GM19099 (cell line): ENCODE measurements around the gene ZFYVE28.

ENCODE experiments used
- POLR2A ChIP-seq: IDR thresholded peaks from 3 replicates; pipeline ENCODE4 v1.6.1; 2011; ENCODE audit warnings: low read depth; ENCODE audit not compliant: insufficient read length; ENCODE audit errors: extremely low read depth

Gene ZFYVE28

DNA sequence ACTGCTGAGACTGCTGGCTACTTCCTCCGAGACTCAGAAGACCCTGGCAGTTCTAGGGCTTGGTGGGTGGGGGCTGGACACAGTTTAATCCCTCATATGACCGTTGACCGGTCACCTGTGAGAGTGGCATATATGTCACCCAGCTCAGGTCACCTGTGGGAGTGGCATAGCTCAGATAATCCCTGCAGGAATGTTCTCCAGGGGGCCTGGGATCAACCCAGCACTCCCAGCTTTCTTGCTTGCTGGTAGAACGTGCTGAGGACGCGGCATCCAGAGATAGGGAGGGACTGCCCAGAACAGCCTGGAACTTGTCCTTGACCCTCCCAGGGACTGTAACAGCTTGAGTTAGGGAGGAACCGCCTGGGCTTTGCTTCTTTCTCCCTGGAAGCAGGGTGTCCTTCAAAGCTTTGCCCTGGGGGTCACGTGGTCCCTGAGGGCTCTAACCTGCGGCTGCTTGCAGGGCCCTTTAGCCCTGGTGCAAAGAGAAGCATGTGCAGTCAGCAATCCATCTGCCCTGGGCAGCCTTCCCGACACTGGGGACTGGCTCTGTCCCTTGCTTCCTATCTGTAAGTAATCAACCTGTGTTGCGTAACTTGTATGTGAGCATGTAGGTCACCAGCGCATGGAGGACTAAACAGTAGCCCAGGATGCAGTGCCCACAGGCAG is 55.3 kb downstream of the ZFYVE28 start:
- TF ChIP-seq POLR2A, result no peak

- TF ChIP-seq POLR2A, result no peak
Measured at GRCh38 chr4:2362266-2363055, 56.0 kb downstream of the ZFYVE28 start.

DNA sequence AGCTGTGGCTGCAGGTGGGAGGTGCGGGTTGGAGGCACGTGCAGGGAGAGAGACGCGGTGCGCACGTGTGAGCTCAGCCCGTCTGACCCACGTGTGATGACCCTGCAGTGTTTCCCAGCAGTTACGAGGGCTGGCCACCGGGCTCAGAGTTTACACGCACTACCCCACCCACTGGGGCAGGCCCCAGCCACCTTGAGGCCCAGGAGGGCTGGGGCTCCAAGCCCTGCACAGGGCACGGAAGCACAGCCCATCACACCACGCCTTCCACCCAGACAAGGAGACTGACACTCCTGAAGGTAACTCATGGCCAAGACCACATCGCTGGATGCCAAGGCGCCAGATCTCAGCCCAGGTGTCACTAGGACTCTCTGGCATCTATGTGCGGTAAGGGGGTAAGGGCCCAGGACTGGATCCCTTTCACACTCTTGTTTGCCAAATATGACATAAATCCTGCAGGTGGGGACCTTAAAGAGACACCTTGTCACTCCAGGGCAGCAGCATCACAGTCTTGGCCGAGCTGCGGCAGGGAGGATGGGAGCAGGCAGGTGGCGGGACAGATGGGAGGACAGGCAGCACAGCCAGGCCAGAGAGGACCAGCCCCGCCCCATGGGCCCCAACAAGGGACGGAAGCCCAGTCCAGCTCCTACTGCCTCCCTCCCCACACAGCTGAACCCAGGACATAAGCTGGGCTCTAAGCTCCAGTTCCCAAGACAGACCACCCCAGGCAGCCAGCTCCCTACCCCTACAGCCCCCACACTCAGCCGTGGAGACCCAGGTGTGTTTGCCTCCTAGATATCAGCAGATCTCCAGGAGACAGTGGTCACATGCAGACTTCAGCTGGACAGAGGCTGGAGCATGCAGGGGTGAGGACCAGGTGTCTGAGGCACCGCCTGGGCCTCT is 56.8 kb downstream of the ZFYVE28 start:
- TF ChIP-seq POLR2A, result no peak

GRCh38 chr4:2360396-2360730 is 58.1 kb downstream of the ZFYVE28 start:
- no peak for TF ChIP-seq POLR2A

DNA sequence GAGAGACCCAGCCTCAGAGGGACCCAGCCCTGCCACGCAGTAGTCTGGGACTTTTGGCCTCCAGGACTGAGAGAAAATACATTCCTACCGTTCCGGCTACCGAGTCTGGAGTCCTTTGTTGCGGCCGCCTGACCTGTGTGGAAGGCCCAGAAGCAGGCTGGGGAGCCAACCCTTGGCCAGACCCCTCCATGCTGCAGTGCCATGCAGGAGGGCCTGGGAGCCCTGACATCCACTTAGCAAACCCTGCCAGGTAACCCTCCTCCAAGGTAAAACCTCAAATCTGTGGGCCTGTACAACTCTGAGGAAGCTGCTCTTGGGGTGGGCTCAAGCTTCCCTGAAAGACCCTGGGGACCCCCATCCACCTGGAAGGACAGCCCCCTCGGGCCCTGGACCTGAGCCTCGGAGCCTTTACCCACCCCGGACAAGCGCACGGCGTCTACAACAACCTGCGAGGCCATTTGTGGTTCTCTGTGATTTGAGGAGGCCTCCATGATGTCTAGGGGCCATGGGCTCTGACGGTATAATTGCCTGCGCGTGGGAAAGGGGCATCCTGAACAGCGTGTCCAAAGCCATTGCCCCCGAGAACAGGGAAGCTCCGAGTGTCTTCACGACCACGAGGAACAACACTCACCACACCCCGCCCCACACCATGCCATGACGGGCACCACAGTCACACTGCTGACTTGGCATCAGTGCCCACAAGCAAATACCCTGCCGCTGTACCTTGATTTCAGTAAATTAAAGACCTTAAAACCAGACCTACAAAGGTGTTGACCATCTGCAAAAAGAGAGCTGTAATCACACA is 58.7 kb downstream of the ZFYVE28 start:
- no peak for TF ChIP-seq POLR2A

DNA sequence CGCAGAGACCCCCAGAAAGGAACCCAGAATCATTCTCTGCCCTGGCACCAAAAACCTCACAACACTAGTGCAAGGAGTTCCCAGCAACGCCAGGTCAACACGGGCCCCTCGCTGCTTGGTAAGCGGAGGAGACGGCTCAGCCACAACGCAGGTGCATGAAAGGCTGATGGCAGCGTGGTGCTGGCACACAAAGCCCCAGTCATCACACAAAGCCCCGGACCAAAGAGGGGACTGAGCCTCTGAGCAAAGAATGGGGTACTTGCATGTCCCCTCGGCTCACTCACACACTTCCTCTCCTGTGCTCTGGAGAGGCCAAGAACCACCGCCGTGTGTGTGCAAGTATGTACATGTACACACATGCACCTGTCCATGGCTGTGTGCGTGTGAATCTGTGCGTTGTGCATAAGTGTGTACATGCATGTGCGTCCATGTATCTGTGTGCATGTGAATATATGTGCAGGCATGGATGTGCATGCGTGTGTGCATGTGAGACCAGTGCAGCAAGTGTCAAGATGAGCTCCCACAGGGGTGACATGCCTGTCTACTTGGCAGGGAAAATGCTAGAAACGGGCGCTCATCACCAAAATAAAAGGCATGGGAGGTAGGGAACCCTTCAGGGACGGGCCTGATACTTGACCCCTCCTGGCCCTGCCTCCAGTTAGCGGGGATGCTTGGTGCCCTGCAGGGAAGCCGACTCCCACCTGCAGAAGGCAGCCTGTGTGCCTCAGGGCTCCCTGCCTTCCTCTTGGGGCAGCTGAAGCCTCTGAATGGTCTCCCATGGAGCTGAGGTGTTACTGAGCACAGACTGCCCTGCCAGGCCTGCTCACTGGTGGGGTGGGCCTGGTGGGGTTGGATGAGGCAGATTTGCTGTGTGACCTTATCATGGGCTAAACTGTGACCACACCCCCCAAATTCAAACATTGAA is 60.4 kb downstream of the ZFYVE28 start:
- TF ChIP-seq POLR2A, result no peak

DNA sequence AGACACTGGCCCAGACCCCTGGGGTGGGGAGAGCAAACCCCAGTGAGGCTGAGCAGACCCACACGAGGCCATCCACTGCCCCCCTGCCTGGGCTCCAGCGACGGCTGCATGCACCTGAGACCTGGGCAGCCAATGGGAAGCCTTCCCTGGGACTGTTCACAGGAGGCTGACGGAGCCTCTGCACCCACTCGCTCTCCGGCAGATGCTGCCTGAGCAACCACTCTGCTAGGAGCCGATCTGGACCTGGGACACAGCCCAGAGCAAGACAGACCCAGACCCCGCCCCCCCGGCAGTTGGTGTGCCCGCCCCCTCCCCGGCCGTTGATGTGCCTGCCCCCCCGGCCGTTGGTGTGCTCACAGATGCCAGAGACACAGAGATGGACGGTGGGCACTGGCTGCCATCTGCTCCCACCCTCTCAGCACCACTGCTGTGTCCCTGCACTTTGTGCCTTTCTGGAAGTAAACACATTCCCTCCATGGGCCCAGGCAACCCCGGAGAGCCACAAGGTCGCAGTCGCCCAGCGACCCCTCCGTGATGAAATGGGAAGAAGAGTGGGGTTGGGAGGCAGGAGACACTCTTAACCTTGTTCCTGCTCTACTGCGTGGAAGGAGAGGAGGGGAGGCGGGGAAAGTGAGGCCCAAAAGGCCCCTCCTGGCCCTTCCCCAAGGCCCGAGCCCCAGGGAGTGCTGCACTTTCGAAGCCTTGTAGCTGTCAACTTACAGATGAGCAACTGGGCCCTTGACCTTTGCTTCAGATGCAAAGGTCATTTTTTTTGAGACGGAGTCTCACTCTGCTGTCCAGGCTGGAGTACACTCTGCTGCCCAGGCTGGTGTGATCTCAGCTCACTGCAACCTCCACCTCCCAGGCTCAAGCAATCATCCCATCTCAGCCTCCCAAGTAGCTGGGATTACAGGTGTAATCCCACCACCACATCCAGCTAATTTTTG is 62.0 kb downstream of the ZFYVE28 start:
- TF ChIP-seq POLR2A, result no peak

DNA sequence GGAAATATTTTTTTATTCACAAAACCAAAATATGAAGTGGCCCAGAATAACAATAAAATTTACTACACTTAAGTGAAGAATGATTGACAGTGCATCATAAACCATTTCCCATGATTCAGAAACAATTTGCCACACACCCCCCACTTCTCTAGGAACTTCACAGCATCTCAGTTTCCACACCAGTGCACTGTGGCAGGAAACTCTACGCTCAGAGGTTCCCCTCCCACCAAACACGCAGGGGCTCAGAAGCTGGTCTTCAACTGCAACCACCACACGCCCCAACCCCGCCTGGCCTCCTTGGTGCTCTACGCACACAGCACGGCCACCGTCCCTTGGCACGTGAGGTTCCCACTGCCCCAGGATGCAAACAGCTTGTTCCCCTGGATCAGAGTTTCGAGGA is 63.7 kb downstream of the ZFYVE28 start:
- no peak for TF ChIP-seq POLR2A

DNA sequence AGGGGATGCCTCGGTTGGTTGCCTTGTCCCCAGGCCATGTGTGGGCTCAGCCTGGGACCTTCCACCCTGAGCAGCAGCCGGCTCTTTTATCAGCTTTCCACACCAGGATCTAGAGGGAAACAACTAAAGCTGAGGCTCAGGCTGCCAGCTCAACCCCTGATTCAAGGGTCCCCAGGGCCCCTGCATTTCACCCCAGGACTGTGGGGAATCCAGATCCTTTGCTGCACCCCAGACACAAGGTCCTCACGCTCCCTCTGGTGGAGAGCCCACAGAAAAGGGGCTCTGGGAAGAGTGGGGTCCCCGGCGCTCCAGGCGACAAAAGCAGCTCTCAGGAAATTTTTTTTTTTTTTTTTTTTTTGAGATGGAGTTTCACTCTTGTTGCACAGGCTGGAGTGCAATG is 64.3 kb downstream of the ZFYVE28 start:
- TF ChIP-seq POLR2A, result no peak

DNA sequence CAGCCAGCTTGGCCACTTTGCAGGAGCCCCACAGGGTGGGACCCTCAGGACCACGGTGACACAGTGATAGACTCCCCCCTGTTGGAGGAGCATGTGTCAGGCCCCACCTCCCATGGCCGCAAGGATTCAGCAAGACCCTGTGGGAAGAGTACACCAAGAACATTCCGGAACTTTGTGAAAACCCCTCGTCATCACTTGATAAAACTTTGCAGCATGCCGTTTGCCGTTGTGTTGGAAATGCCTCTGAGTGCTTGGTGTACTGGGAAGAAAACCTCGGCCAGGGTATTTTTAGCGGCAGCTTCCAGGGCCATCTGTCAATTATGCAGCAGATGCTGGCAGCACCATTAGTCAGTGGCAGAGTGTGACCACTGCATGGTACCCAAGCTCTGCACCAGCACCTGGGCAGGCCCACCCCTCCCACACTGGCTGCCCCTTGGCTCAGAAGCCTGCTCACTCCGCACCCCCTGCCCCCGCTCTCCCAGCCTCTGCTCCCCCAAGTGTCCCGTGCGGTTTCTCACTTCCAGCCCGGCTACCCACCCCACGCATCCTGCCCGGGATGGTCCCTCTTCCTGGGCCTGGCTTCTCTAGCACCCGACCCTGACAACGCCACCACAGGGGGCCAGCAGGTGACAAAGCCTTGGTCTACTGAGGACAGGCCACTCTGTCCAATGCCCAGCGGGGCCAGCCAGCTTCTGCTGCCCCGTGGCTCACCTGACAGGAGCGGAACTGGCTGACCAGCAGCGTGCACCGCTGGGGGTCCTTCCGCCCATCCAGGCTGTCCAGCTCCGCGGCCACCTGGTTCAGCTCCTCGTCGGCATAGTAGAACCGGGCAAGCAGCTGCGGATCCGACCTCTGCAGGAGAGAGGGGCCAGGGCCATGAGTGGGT is 65.0 kb downstream of the ZFYVE28 start:
- TF ChIP-seq POLR2A, result no peak

DNA sequence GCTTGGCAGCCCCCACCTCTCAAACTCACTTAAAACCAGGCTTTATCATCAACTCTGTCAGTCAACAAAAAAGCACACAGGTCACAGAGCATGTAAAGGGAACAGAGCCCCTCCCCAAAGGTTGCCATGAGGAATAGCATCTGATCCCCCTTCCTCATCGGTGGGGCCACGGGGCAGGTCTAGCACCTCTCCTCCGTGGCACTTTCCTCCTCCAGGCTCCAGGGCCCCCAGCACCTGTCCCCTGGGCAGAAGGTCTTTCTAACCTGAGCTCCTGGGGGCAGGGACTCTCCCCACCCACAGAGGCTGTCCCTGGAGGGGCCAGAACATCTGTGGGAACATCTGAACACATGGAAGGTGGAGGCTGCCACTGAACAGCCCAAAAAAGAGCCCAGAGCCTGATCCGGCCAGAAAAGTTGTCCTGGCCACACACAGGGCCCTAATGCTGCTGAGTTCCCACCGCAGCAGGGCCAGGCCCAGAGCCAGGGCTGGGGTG is 65.7 kb downstream of the ZFYVE28 start:
- no peak for TF ChIP-seq POLR2A

DNA sequence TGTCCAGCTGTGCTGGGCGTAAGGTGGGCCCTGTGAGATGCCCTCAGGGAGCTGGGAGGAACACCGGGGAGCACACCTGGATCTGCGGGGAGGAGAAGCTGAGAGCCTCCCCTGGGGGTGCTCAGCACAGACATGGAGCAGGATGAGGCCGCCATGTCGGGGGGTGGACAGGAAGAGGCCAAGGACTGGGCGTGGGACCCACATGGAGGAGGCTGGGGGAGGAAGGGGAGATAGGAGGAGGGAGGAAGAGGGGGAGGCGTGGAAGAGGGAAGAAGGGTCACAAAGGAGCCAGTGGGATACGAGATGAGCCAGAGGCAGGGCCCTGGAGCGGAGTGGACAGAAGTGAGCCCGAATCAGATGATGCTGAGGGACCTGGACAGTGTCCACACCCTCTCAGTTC is 66.3 kb downstream of the ZFYVE28 start:
- no peak for TF ChIP-seq POLR2A
